Natural killer cell (primary cell): Measurements from ENCODE around the gene RAPGEF5. TPM values are rescaled to one million over a fixed set of nuclear protein-coding genes. Genes with fewer than 3 reads are reported as not detected.

Source experiments
- ATAC-seq, 3 donors: fragments of 150-1000 bp in 2 of 3; fragments of 200-7000 bp in 1 of 3; cut with Tn5 transposase; 1 replicate in 1 of 3; 2 replicates in 2 of 3; pipeline ENCODE4 v1.10.0; 2021; ENCODE audit warnings: mild to moderate bottlenecking in 2 of 3, moderate library complexity in 2 of 3
- DNase-seq, 2 donors: peaks; one replicate each; pipeline versions ENCODE4 v3.0.0 to v3.0.0-alpha.2; 2013 to 2021; ENCODE audit warnings: mixed read lengths in 1 of 2
- H3K27ac ChIP-seq: one replicate; pipeline ENCODE4 v1.5.1; 2013; ENCODE audit warnings: mild to moderate bottlenecking, low read length
- H3K27me3 ChIP-seq: one replicate; pipeline ENCODE4 v1.6.1; 2013; ENCODE audit warnings: low read length; ENCODE audit not compliant: control insufficient read depth, insufficient read depth
- H3K36me3 ChIP-seq: one replicate; pipeline ENCODE4 v1.6.1; 2013; ENCODE audit warnings: low read length; ENCODE audit not compliant: control insufficient read depth, insufficient read depth
- H3K4me1 ChIP-seq: one replicate; pipeline ENCODE4 v1.6.1; 2013; ENCODE audit warnings: low read length; ENCODE audit not compliant: control insufficient read depth, insufficient read depth
- H3K4me3 ChIP-seq: one replicate; pipeline ENCODE4 v1.5.1; 2013; ENCODE audit warnings: low read length
- H3K9me3 ChIP-seq: one replicate; pipeline ENCODE4 v1.6.1; 2013; ENCODE audit warnings: low read length; ENCODE audit not compliant: control insufficient read depth, insufficient read depth
- H3K27ac Mint-ChIP-seq, 2 donors: one replicate each; pipeline ENCODE4 v1.8.0; 2022; ENCODE audit warnings: mild to moderate bottlenecking in 2 of 2, mixed read lengths in 2 of 2, moderate library complexity in 1 of 2
- H3K27me3 Mint-ChIP-seq, 2 donors: one replicate each; pipeline ENCODE4 v1.8.0; 2022; ENCODE audit warnings: low read depth in 2 of 2, mixed read lengths in 2 of 2
- H3K36me3 Mint-ChIP-seq: one replicate; pipeline ENCODE4 v1.8.0; 2022; ENCODE audit warnings: mixed read lengths
- H3K4me1 Mint-ChIP-seq, 2 donors: one replicate each; pipeline ENCODE4 v1.8.0; 2022; ENCODE audit warnings: mixed read lengths in 2 of 2
- H3K4me3 Mint-ChIP-seq: one replicate; pipeline ENCODE4 v1.8.0; 2022; ENCODE audit warnings: mild to moderate bottlenecking, moderate library complexity, mixed read lengths
- H3K9me3 Mint-ChIP-seq, 2 donors: one replicate each; pipeline ENCODE4 v1.8.0; 2022; ENCODE audit warnings: mixed read lengths in 2 of 2
- CTCF ChIP-seq: fragments of 200-600 bp; IDR thresholded peaks from one replicate; pipeline ENCODE4 v1.8.0; 2022; ENCODE audit warnings: antibody characterized with exemption
- WGBS: methylation state at CpG from one replicate; pipeline ENCODE4 v1.1.7; 2013; ENCODE audit warnings: missing lambda C conversion rate; ENCODE audit not compliant: insufficient coverage; 5-methylcytosine and 5-hydroxymethylcytosine counted together
- intact Hi-C: fragments of 100-400 bp; cut with micrococcal nuclease; formaldehyde crosslinking; loops from one replicate; pipeline ENCODE4 v1.14.2; 2022
- total RNA-seq, 4 donors: library from RNA; stranded (reverse); fragments of 120-200 nt in 1 of 4; gene quantifications; one replicate each; pipeline versions ENCODE4 v1.2.3 to v1.2.4, GENCODE V29; 2013 to 2022

RAPGEF5 gene
- total RNA-seq, 3 donors from 2014 or later (not counting 1 experiment from before 2014, with no cell fraction given) = 0.26 to 0.33 TPM; not detected in 1

GRCh38 chr7:22143491-22143890, 213.5 kb downstream of the RAPGEF5 start:
- no peaks in the 10 kb centered on the region for H3K36me3 ChIP-seq
- H3K27me3 ChIP-seq = no peaks in the 10 kb centered on the region
- H3K27ac Mint-ChIP-seq = no peak overlapping the region
- H3K4me1 Mint-ChIP-seq = peaks cover 0 to 6% of the 10 kb centered on the region in 2 donors
- DNase-seq (no peak), ATAC-seq (no peak)
- H3K4me1 ChIP-seq = no peaks in the 10 kb centered on the region
- no peaks in the 10 kb centered on the region for H3K9me3 Mint-ChIP-seq
- intact Hi-C loops = no loop called here
- TF ChIP-seq CTCF = no peak
- WGBS = 82% methylated on average over 3 of the region's 3 CpGs
- no peaks in the 10 kb centered on the region for H3K36me3 Mint-ChIP-seq
- no peak overlapping the region for H3K4me3 Mint-ChIP-seq
- H3K27me3 Mint-ChIP-seq = peaks cover 0 to 10% of the 10 kb centered on the region in 2 donors
- no peak overlapping the region for H3K27ac ChIP-seq
- H3K9me3 ChIP-seq = no peaks in the 10 kb centered on the region
- no peak overlapping the region for H3K4me3 ChIP-seq

GRCh38 chr7:22142572-22142971, 214.4 kb downstream of the RAPGEF5 start:
- intact Hi-C loops = no loop called here
- ATAC-seq = no peak

GRCh38 chr7:22141355-22141754, 215.6 kb downstream of the RAPGEF5 start:
- no peaks in the 10 kb centered on the region for H3K4me1 Mint-ChIP-seq
- Histone ChIP-seq H3K27ac (no peak overlapping the region), H3K36me3 (no peaks in the 10 kb centered on the region), H3K9me3 (no peaks in the 10 kb centered on the region), H3K27me3 (no peaks in the 10 kb centered on the region), H3K4me1 (no peaks in the 10 kb centered on the region), H3K4me3 (no peak overlapping the region)
- DNase-seq (no peak), ATAC-seq (no peak)
- WGBS = 89% methylated on average over 3 of the region's 3 CpGs
- no peaks in the 10 kb centered on the region for H3K36me3 Mint-ChIP-seq
- H3K4me3 Mint-ChIP-seq = no peak overlapping the region
- no peak for TF ChIP-seq CTCF
- H3K27me3 Mint-ChIP-seq = peaks cover 0 to 10% of the 10 kb centered on the region in 2 donors
- intact Hi-C loops = no loop called here
- H3K9me3 Mint-ChIP-seq = no peaks in the 10 kb centered on the region
- H3K27ac Mint-ChIP-seq = no peak overlapping the region

More at GRCh38 chr7:22142572-22142971, 214.4 kb downstream of the RAPGEF5 start:
- Mint-ChIP-seq H3K27me3 (peaks cover 0 to 10% of the 10 kb centered on the region in 2 donors), H3K9me3 (no peaks in the 10 kb centered on the region), H3K36me3 (no peaks in the 10 kb centered on the region), H3K27ac (no peak overlapping the region), H3K4me1 (peaks cover 0 to 6% of the 10 kb centered on the region in 2 donors), H3K4me3 (no peak overlapping the region)
- Histone ChIP-seq H3K9me3 (no peaks in the 10 kb centered on the region), H3K27me3 (no peaks in the 10 kb centered on the region), H3K36me3 (no peaks in the 10 kb centered on the region), H3K4me3 (no peak overlapping the region), H3K27ac (no peak overlapping the region), H3K4me1 (no peaks in the 10 kb centered on the region)
- DNase-seq = no peak
- 100% methylated on average over 2 of the region's 3 CpGs for WGBS
- no peak for TF ChIP-seq CTCF

DNA sequence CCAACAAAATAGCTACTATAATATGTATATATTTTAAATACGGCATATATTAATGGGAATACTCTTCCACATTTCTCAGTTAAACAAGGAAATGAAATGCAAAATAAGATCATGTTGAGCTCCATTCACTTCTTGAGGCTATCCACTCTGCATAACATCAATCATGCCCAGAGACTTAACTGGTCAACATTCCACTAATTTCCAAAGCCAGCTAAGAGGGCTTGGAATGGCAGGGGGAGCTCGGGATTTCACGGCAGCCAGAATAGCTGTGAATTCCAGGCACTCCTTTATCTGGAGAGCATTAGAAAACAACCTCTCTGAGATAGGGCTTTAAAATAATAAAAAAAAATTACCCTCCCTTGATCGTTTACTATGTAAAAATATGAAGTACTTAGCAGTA, 216.4 kb downstream of the RAPGEF5 start:
- DNase-seq (no peak), ATAC-seq (no peak)
- no peaks in the 10 kb centered on the region for H3K4me1 ChIP-seq
- no peaks in the 10 kb centered on the region for H3K9me3 ChIP-seq
- intact Hi-C loops = no loop called here
- 86% methylated on average over 2 of the region's 4 CpGs for WGBS
- H3K36me3 Mint-ChIP-seq = no peaks in the 10 kb centered on the region
- no peaks in the 10 kb centered on the region for H3K27me3 ChIP-seq
- no peak overlapping the region for H3K27ac ChIP-seq
- H3K4me3 ChIP-seq = no peak overlapping the region
- H3K4me1 Mint-ChIP-seq = no peaks in the 10 kb centered on the region
- no peaks in the 10 kb centered on the region for H3K9me3 Mint-ChIP-seq
- no peak overlapping the region for H3K4me3 Mint-ChIP-seq
- H3K27me3 Mint-ChIP-seq = peaks cover 0 to 10% of the 10 kb centered on the region in 2 donors
- no peak overlapping the region for H3K27ac Mint-ChIP-seq
- H3K36me3 ChIP-seq = no peaks in the 10 kb centered on the region
- no peak for TF ChIP-seq CTCF
